HG03196 (cell line): ENCODE results near the gene HAO1.
"Not testable (repeated sequence)": the region's sequence is repeated elsewhere in the genome, so short reads cannot be mapped to it uniquely, and the experiment has no call there.

Experiments used
- ATAC-seq: cut with Tn5 transposase; IDR thresholded peaks from one replicate; pipeline ENCODE4 v1.9.1; 2021; ENCODE audit not compliant: unreplicated experiment

The HAO1 gene

GRCh38 chr20:7858734-7859250 lies 81.5 kb downstream of the HAO1 start:
- ATAC-seq: peak; percentile 18

- ATAC-seq: no peak
Measured at GRCh38 chr20:7856756-7857155, 83.5 kb downstream of the HAO1 start.

GRCh38 chr20:7855545-7855944 lies 84.7 kb downstream of the HAO1 start:
- ATAC-seq: no peak

GRCh38 chr20:7853493-7853892 lies 86.8 kb downstream of the HAO1 start:
- no peak for ATAC-seq

GRCh38 chr20:7850775-7851490 lies 89.3 kb downstream of the HAO1 start:
- ATAC-seq: no peak

GRCh38 chr20:7849675-7850074 lies 90.6 kb downstream of the HAO1 start:
- ATAC-seq: no peak

GRCh38 chr20:7848351-7848750 lies 91.9 kb downstream of the HAO1 start:
- ATAC-seq: no peak

- no peak for ATAC-seq
Measured at GRCh38 chr20:7843613-7844012, 96.6 kb downstream of the HAO1 start.

GRCh38 chr20:7841971-7842310 lies 98.3 kb downstream of the HAO1 start:
- no peak for ATAC-seq

GRCh38 chr20:7841291-7841970 lies 98.8 kb downstream of the HAO1 start:
- ATAC-seq: no peak

- ATAC-seq: no peak
Measured at GRCh38 chr20:7836076-7836475, 104.2 kb downstream of the HAO1 start.

GRCh38 chr20:7834441-7834840 lies 105.8 kb downstream of the HAO1 start:
- not testable (repeated sequence) for ATAC-seq
